IPS DF 4.7 (cell line): ENCODE measurements around the gene CWC27.
"Not testable (repeated sequence)": the region's sequence is repeated elsewhere in the genome, so short reads cannot be mapped to it uniquely, and the experiment has no call there.

Experiments
- DNase-seq: peaks from one replicate; pipeline ENCODE4 v3.0.0-alpha.2; 2013; ENCODE audit warnings: low spot score; ENCODE audit errors: extremely low read depth

The CWC27 gene

GRCh38 chr5:64921386-64921785, 152.7 kb downstream of the CWC27 start:
- no peak for DNase-seq

GRCh38 chr5:64923151-64923685, 154.5 kb downstream of the CWC27 start:
- DNase-seq = no peak

- DNase-seq = no peak
Observed at GRCh38 chr5:64925123-64925522, 156.4 kb downstream of the CWC27 start.

- DNase-seq = no peak
Observed at GRCh38 chr5:64929833-64930232, 161.1 kb downstream of the CWC27 start.

- DNase-seq = no peak
Observed at GRCh38 chr5:64930672-64931318, 162.1 kb downstream of the CWC27 start.

- DNase-seq = not testable (repeated sequence)
Observed at GRCh38 chr5:64939422-64939771, 170.7 kb downstream of the CWC27 start.

GRCh38 chr5:64939772-64940510, 171.2 kb downstream of the CWC27 start:
- no peak for DNase-seq

GRCh38 chr5:64942460-64942859, 173.7 kb downstream of the CWC27 start:
- DNase-seq = no peak

GRCh38 chr5:64944868-64945267, 176.1 kb downstream of the CWC27 start:
- DNase-seq = no peak

- DNase-seq = no peak
Observed at GRCh38 chr5:64947031-64947430, 178.3 kb downstream of the CWC27 start.

- DNase-seq = no peak
Observed at GRCh38 chr5:64947801-64948200, 179.1 kb downstream of the CWC27 start.

GRCh38 chr5:64949331-64949730, 180.6 kb downstream of the CWC27 start:
- DNase-seq = no peak

- DNase-seq = no peak
Observed at GRCh38 chr5:64952951-64953673, 184.4 kb downstream of the CWC27 start.

- no peak for DNase-seq
Observed at GRCh38 chr5:64954518-64954917, 185.8 kb downstream of the CWC27 start.

GRCh38 chr5:64958757-64959391, 190.1 kb downstream of the CWC27 start:
- DNase-seq = no peak

- DNase-seq = no peak
Observed at GRCh38 chr5:64963278-64963677, 194.5 kb downstream of the CWC27 start.

- DNase-seq = no peak
Observed at GRCh38 chr5:64968591-64969110, 199.9 kb downstream of the CWC27 start.

GRCh38 chr5:64969578-64969977, 200.8 kb downstream of the CWC27 start:
- DNase-seq = no peak

- no peak for DNase-seq
Observed at GRCh38 chr5:64971513-64971912, 202.8 kb downstream of the CWC27 start.

- no peak for DNase-seq
Observed at GRCh38 chr5:64971990-64972389, 203.3 kb downstream of the CWC27 start.

- no peak for DNase-seq
Observed at GRCh38 chr5:64972591-64972990, 203.9 kb downstream of the CWC27 start.

GRCh38 chr5:64973215-64973614, 204.5 kb downstream of the CWC27 start:
- DNase-seq = no peak
